Fibroblast of skin of right biceps (primary cell): ENCODE measurements around the gene PNPT1.
"Not testable (repeated sequence)": the region's sequence is repeated elsewhere in the genome, so short reads cannot be mapped to it uniquely, and the experiment has no call there.

ENCODE experiments used
- DNase-seq: peaks from one replicate; pipeline ENCODE4 v3.0.0-alpha.2; 2013

PNPT1 gene

GRCh38 chr2:55693181-55694125 is at the start of gene PNPT1:
PNPT1 (minus strand) TSS chr2:55693844; CDS start chr2:55693823, 21 bp downstream.
- DNase-seq: peak; percentile 93

GRCh38 chr2:55742996-55743395 is 49.4 kb upstream of the PNPT1 start:
- DNase-seq: no peak

DNA sequence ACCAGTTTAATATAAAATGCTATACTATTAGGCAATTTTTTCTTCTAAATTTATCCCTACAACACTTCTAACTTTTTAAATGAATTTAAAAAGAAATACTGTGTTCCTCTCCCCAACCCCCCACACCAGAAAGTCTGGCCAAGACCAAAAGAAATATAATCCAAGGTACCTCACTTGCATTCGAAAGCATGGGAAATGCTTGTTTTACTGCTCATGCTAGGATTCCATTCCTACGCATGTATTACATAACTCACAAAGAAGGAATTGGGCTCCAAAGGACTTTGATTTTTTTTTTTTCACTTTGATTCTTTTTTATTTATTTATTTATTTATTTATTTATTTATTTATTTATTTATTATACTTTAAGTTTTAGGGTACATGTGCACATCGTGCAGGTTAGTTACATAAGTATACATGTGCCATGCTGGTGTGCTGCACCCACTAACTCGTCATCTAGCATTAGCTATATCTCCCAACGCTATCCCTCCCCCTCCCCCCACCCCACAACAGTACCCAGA is 42.4 kb upstream of the PNPT1 start:
- DNase-seq: peak; percentile 15

GRCh38 chr2:55734726-55735125 is 41.1 kb upstream of the PNPT1 start:
- DNase-seq: no peak

DNA sequence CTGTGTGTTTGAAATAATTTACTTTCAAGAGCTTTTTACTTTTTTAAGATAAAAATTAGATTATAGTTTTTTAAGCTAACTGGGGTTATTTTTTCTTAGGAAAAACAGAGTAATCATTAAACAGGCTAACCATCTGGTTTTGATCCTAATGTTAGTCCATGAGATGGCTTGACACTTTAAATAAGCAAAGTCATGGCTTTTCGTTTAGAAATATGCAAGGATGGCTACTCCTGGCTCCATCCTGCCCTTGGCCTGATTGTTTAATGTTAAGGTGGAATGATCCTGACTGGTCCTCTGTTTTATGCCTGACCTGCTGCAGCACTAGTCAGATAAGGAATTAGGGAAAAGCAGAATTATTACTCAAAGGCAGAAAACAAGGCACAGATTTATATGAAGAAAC is 39.7 kb upstream of the PNPT1 start:
- DNase-seq: no peak

DNA sequence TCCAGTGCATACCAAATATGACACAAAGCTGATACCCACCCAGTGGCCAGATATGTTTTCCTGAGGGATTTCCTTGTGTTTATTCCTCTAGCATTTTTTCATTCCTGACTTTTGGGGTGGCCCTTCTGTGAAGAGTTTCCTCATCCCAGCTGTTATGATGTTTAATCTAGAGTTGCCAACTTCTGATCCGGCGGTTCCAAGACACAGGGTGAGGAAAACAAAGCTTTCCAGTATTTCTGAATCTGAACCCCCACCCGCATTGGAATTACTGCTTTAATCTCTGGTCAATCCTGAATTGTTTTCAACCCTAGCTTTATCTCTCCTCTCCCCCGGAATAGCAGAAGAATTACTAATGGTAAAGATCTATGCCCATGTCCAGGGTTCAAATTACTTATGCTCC is 39.2 kb upstream of the PNPT1 start:
- no peak for DNase-seq

- DNase-seq: no peak
These were observed 35.6 kb upstream of the PNPT1 start for GRCh38 chr2:55729136-55729685.

GRCh38 chr2:55721596-55722215 is 28.1 kb upstream of the PNPT1 start:
- DNase-seq: peak; percentile 76

DNA sequence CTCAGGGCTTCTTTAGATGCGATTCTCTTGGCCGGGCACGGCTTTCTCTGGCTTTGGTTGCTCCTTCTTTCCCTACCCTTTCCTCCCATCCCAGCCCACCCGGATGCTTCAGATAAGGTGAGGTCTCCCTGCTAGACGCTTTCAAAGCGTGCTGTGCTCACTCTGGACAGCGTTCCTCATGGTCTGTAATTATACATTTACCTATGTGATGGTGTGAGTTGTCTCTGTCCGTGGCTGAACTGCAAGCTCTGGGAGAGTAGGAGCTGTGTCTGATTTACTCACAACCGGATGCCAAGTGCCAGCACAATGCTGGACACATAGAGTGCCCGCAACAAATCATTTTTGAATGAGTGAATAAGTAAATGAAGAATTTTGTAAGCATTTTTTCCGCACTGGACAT is 26.8 kb upstream of the PNPT1 start:
- DNase-seq: no peak

GRCh38 chr2:55719852-55720251 is 26.2 kb upstream of the PNPT1 start:
- no peak for DNase-seq

- peak; percentile 72 for DNase-seq
These were observed 24.7 kb upstream of the PNPT1 start for GRCh38 chr2:55718165-55719008.

GRCh38 chr2:55715626-55716025 is 22.0 kb upstream of the PNPT1 start:
- no peak for DNase-seq

DNA sequence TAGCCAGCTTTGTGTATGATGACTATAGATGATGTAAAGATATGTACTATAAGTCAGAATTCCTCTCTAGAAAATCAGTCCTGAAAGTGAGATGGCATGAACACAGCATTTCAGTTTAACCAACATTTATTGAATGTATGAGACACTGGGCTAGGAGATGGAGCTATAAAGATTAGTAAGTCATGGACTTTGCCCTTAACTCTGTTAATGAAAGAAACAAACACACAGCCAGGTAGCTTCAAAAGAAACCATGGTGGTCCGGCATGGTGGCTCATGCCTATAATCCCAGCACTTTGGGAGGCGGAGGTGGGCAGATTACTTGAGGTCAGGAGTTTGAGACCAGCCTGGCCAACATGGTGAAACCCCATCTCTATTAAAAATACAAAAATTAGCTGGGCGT is 21.5 kb upstream of the PNPT1 start:
- not testable (repeated sequence) for DNase-seq

GRCh38 chr2:55712477-55713060 is 18.9 kb upstream of the PNPT1 start:
- no peak for DNase-seq

DNA sequence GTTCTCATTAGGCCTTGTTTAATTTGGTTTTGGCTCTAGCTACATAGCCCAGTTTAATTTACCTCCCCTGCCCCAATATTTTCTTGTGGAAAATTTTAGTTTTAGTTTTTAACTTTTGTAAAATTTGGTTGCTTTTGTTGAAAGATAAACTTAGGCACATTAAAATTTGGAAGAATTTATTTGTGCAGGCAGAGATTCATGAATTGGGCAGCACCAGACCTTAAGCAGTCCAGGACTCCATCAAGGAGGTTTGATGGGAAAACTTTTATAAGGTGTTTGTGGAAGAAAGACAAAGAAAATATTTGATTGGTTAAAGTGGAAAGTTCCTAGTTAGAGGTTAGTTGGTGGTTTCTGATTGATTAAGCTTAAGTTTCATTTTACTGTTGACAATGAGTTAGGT is 16.4 kb upstream of the PNPT1 start:
- DNase-seq: no peak

DNA sequence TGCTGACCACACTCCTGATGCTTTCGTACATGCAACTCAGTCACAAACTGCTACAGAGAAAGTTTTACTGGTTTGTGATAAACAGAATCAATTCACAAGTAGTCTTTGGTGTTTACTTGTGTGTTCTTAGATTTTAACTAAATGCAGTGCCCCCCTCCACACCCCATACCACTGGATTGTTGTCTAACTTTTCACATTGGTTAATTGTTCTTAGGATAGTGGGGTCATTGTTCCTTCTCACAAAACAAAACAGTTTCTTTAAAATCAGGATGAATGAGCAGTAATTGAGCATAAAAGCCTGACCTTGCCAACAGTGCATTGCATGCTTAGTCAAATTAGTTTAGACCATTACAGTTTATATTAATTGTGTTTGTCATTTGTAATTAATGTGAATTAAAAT is 14.1 kb upstream of the PNPT1 start:
- DNase-seq: no peak

DNA sequence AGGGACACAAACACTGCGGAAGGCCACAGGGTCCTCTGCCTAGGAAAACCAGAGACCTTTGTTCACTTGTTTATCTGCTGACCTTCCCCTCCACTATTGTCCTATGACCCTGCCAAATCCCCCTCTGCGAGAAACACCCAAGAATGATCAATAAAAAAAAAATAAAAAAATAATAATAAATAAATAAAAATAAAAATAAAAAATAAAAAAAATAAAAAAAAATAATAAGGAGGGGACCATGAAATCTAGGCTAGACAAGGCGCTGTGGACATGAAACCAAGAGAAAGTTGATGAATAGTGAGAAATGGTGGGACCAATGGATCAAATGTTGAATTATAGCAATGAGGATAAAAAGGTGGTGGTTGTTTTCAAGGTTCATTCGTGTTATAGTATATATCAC is 12.6 kb upstream of the PNPT1 start:
- not testable (repeated sequence) for DNase-seq

DNA sequence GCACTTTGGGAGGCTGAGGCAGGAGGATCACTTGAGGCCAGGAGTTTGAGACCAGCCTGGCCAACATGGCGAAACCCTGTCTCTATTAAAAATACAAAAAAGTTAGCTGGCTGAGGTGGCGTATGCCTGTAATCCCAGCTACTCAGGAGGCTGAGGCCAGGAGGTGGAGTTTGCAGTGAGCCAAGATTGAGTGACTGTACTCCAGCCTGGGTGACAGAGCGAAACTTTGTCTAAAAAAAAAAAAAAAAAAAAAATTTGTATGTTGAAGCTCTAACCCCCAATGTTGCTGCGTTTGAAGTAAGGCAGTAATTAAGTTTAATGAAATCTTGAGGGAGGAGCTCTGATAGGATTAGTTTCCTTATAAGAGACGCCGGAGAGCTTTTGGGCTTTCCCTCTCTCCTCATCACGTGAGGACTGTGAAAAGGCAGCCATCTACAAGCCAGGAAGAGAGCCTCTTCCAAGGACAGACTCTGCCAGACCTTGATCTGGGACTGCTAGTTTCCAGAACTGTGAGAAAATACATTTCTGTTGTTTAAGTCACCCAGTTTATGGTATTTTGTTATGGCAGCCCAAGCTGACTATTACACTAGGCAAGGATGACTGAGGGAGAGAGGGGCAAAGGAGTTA is 11.5 kb upstream of the PNPT1 start:
- no peak for DNase-seq

DNA sequence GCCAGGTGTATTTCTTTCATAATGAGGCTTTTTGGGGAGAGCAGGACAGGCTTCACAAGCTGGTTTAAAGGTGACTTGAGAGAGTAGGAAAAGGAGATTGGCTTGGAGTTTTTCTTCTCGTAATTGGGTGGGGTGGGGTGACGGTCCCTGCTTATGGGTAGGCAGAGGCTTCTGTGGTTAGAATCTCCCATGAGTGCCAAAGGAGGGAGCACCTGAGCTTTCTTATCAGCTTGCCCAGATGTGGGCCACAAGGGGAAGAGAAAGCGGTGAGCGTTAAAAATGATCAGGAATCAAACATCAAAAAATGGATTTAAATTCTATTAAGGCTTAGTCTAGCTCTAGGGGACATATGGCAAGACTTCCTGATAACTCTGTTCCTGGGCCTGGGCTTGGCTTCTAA is 9.7 kb upstream of the PNPT1 start:
- no peak for DNase-seq

- DNase-seq: not testable (repeated sequence)
These were observed 904 bp downstream of the PNPT1 start for GRCh38 chr2:55692740-55693139.

DNA sequence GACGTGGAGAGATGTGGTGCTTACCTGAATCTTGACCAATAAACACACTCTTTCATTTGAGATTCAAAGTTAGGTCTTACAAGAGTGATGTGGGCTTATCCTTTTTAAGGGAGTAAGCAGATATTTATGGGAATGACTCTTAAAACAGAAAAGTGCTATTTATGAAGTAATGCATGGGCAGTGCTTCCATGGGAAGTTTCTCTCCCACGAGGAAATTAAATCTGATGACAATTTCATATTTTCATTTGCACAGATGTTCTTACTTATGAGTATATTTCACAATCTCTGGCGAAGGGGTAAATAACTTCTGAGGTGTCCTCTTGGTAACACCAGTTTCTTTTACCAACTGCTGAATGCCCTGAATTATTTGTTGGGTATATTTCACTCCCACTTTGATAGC is 21.0 kb downstream of the PNPT1 start:
- no peak for DNase-seq

GRCh38 chr2:55668956-55669355 is 24.7 kb downstream of the PNPT1 start:
- no peak for DNase-seq
